Upper lobe of left lung (tissue), 4 donors: ENCODE results near the gene ARHGEF4.

Source experiments
- CTCF ChIP-seq, 6 experiments: fragments of 450-650 bp in 4 of 6; fragments of 200-600 bp in 2 of 6; sonication (generic) in 2 of 6; IDR thresholded peaks; one replicate each; pipeline ENCODE4 v1.5.1; 2016 to 2019; ENCODE audit warnings: antibody characterized with exemption in 6 of 6
- POLR2A ChIP-seq, 4 donors: fragments of 450-650 bp; IDR thresholded peaks; one replicate each; pipeline ENCODE4 v1.5.1; 2016 to 2017; ENCODE audit warnings: antibody characterized with exemption in 4 of 4, mild to moderate bottlenecking in 2 of 4

DNA sequence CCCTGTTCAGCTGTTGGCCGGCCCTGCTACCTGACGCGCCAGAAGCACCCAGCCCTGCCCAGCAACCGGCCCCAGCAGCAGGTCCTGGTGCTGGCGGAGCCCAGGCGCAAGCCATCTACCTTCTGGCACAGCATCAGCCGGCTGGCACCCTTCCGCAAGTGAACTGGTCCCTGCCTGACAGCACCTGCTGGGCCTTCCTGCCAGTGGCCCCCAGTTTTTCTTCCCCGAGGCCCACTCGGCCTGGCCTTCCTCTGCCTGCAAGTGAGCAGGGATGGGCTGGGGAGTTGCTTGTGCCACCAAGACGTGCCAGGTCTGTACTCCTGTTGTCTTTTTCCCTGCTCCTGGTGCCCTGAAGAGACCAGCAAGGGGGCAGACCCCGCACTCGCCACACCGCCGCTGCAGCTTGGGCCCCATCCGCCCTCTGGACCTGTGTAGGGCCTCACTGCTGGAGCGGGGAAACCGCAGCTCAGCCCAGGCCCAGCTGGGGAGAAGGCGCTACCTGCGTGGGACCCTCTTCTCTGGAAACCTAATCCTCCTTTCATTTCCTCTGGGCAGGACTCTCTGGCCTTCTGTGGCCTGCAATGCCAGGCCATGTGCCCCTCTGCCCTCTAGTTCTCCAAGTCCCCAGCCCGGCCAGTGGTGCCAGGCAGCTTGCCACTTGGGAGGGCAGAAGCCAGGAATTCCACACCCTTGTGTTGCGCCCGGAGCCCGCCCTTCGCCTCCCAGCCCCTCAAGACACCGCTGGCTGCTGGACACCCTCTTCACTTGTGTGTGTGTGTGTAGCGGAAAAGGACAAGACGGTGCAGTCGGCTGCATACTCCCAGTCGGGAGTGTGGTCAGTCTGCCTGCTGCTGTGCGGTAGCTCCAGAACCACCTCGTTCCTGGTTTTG lies 209.6 kb downstream of the ARHGEF4 start:
- TF ChIP-seq CTCF (IDR thresholded peaks at IDR 0.05) (no peak), POLR2A (IDR thresholded peaks at IDR 0.05) (no peak)
